ENCODE data around the gene DERL3.

Gene DERL3

GRCh38 chr22:23850136-23850611 is 11.4 kb upstream of the DERL3 start:
- CTCF ChIA-PET, result interaction anchor here (0.6 to 5.1 kb wide), 48 partner anchors 8 to 632 kb away, joined by 3 to 34 read pairs (median 4); partner anchors contain the start of genes C22orf15, CHCHD10, MIF and MMP11
- no peak overlapping the region for H3K27ac ChIP-seq (ENCODE audit: extremely low read depth, low read depth, low read length)
- H3K9me3 ChIP-seq (ENCODE audit: control insufficient read depth, insufficient read depth, low read depth, low read length), result no peaks in the 10 kb centered on the region
- no peak overlapping the region for H3K4me3 ChIP-seq (ENCODE audit: low read depth, low read length)
- POLR2A ChIA-PET, result interaction anchor here (1.2 to 1.6 kb wide), 3 partner anchors 7 to 25 kb away, joined by 3 to 10 read pairs (median 5); partner anchors contain the start of gene SLC2A11
- no peaks in the 10 kb centered on the region for H3K36me3 ChIP-seq (ENCODE audit: control insufficient read depth in 2 of 2, insufficient read depth in 1 of 2, low read length in 2 of 2)
- H3K4me1 ChIP-seq (ENCODE audit: control insufficient read depth, insufficient read depth, low read length), result no peaks in the 10 kb centered on the region
- TF ChIP-seq ATF2 (tag by site-specific recombination; IDR thresholded peaks at IDR 0.05; ENCODE audit: low read depth) (no peak), SCRT2 (tag by site-specific recombination; IDR thresholded peaks at IDR 0.05) (no peak), ZNF449 (tag by site-specific recombination; IDR thresholded peaks at IDR 0.05) (peak; percentile 33; the same call in 1 of the 2 replicates)

GRCh38 chr22:23849009-23850006 is 10.5 kb upstream of the DERL3 start:
- Histone ChIP-seq H3K4me1 (ENCODE audit: control insufficient read depth, insufficient read depth, low read length) (no peaks in the 10 kb centered on the region), H3K36me3 (ENCODE audit: control insufficient read depth in 2 of 2, insufficient read depth in 1 of 2, low read length in 2 of 2) (no peaks in the 10 kb centered on the region), H3K4me3 (ENCODE audit: low read depth, low read length) (no peak overlapping the region), H3K27ac (ENCODE audit: extremely low read depth, low read depth, low read length) (no peak overlapping the region), H3K9me3 (ENCODE audit: control insufficient read depth, insufficient read depth, low read depth, low read length) (no peaks in the 10 kb centered on the region)
- ChIA-PET POLR2A (interaction anchor here (1.2 to 1.6 kb wide), 3 partner anchors 8 to 24 kb away, joined by 3 to 10 read pairs (median 5); partner anchors contain the start of gene SLC2A11), CTCF (interaction anchor here (0.5 to 5.1 kb wide), 52 partner anchors 8 to 631 kb away, joined by 3 to 34 read pairs (median 4); partner anchors contain the start of genes C22orf15, CHCHD10, MIF and MMP11)
- TF ChIP-seq ZNF560 (tag by site-specific recombination; IDR thresholded peaks at IDR 0.05; ENCODE audit: borderline replicate concordance) (no peak), KLF10 (tag by site-specific recombination; IDR thresholded peaks at IDR 0.05) (peak; percentile 72; the same call in 1 of the 2 replicates), KLF8 (tag by site-specific recombination; IDR thresholded peaks at IDR 0.05) (peak; percentile 74), ZNF544 (tag by site-specific recombination; IDR thresholded peaks at IDR 0.05) (no peak), ZNF138 (tag by site-specific recombination; IDR thresholded peaks at IDR 0.05; ENCODE audit: borderline replicate concordance) (no peak), KLF1 (tag by site-specific recombination; IDR thresholded peaks at IDR 0.05) (peak; percentile 53), ZNF692 (tag by site-specific recombination; IDR thresholded peaks at IDR 0.05) (peak; percentile 44), ZBTB26 (tag by site-specific recombination; optimal IDR thresholded peaks at IDR 0.05) (peak; percentile 33), ZBTB8A (tag by site-specific recombination; IDR thresholded peaks at IDR 0.05) (peak; percentile 76), ZNF366 (tag by site-specific recombination; conservative IDR thresholded peaks at IDR 0.05) (no peak), EGR2 (tag by site-specific recombination; IDR thresholded peaks at IDR 0.05; ENCODE audit: low read depth) (peak; percentile 55), KLF9 (tag by site-specific recombination; IDR thresholded peaks at IDR 0.05; ENCODE audit: low read depth) (peak; percentile 73), CTCF (tag by site-specific recombination; IDR thresholded peaks at IDR 0.05) (peak; percentile 97), ZBTB21 (tag by site-specific recombination; IDR thresholded peaks at IDR 0.05) (no peak), ZBTB20 (tag by site-specific recombination; IDR thresholded peaks at IDR 0.05) (0 out of 2 replicates have a peak, but pooled peaks have one; percentile 21), REPIN1 (tag by site-specific recombination; IDR thresholded peaks at IDR 0.05; ENCODE audit: low read depth) (no peak), ZNF394 (tag by site-specific recombination; IDR thresholded peaks at IDR 0.05; ENCODE audit: borderline replicate concordance) (peak; percentile 53; the same call in 1 of the 2 replicates), YY2 (tag by site-specific recombination; IDR thresholded peaks at IDR 0.05) (no peak), ZSCAN16 (tag by site-specific recombination; IDR thresholded peaks at IDR 0.05) (no peak), KLF17 (tag by site-specific recombination; IDR thresholded peaks at IDR 0.05) (peak; percentile 83; the same call in 1 of the 2 replicates)

Measured in HEK293 (cell line).